Adrenal gland (tissue), 12 donors: ENCODE data around the gene MCTP2. TPM values are rescaled to one million over a fixed set of nuclear protein-coding genes. Genes with fewer than 3 reads are reported as not detected.

Experiments used
- DNase-seq, 7 donors: peaks; one replicate each; pipeline ENCODE4 v3.0.0-alpha.2; 2019 to 2020
- H3K27ac ChIP-seq, 5 donors: fragments of 200-600 bp; sonication (generic) in 4 of 5; 1 replicate in 3 of 5; 2 replicates in 2 of 5; pipeline versions ENCODE4 v1.5.1 to v1.8.0; 2016 to 2020; ENCODE audit warnings: mild to moderate bottlenecking in 1 of 5
- H3K27me3 ChIP-seq: fragments of 200-600 bp; 2 replicates; pipeline ENCODE4 v1.8.0; 2021
- H3K36me3 ChIP-seq, 2 donors: fragments of 200-600 bp; replicated peaks in 1 of 2; 1 replicate in 1 of 2; 2 replicates in 1 of 2; pipeline versions ENCODE4 v1.5.1 to v1.8.0; 2018 to 2022
- H3K4me1 ChIP-seq, 2 donors: fragments of 200-600 bp; replicated peaks in 1 of 2; 1 replicate in 1 of 2; 2 replicates in 1 of 2; pipeline versions ENCODE4 v1.5.1 to v1.8.0; 2018 to 2021
- H3K4me3 ChIP-seq, 4 donors: fragments of 200-600 bp; sonication (generic) in 3 of 4; one replicate each; pipeline ENCODE4 v1.5.1; 2016 to 2018
- H3K9me3 ChIP-seq, 3 donors: fragments of 200-600 bp; sonication (generic) in 1 of 3; replicated peaks in 1 of 3; 1 replicate in 2 of 3; 2 replicates in 1 of 3; pipeline versions ENCODE4 v1.5.1 to v1.8.0; 2016 to 2021
- POLR2A ChIP-seq, 2 donors: fragments of 450-650 bp; IDR thresholded peaks; one replicate each; pipeline ENCODE4 v1.6.1; 2017; ENCODE audit warnings: antibody characterized with exemption in 2 of 2, mild to moderate bottlenecking in 2 of 2, moderate library complexity in 1 of 2
- WGBS, 4 donors: extraction: QIAGEN DNeasy Blood & Tissue Kit in 2 of 4; methylation state at CpG; one replicate each; pipeline versions ENCODE4 v1.1.5 to v1.1.7; 2013 to 2017; 5-methylcytosine and 5-hydroxymethylcytosine counted together
- intact Hi-C, 2 donors: fragments of 100-400 bp; cut with DNase I; formaldehyde crosslinking; loops; one replicate each; pipeline versions ENCODE4 v1.14.1 to v1.15.0; 2022 to 2023
- polyA plus RNA-seq, 3 donors: library from polyadenylated mRNA; stranded (reverse); fragments of 200-250 nt in 2 of 3; fragments of 350-450 nt in 1 of 3; fragmentation: Illumina TruSeq in 1 of 3; extraction: RNeasy Lipid Tissue Mini Kit (QIAGEN cat#74804) in 1 of 3; gene quantifications; one replicate each; pipeline ENCODE4 v1.2.3, GENCODE V29; 2013 to 2014
- total RNA-seq, 9 donors: library from RNA; depleted of rRNA in 4 of 9; stranded (reverse); fragments of >200 nt in 4 of 9; fragments of 120-200 nt in 1 of 9; fragmentation: NEBNext Ultra II Directional in 1 of 9; extraction: Animal tissue kit (Norgen Biotek cat#: 25700) in 1 of 9; gene quantifications; one replicate each; pipeline versions ENCODE4 v1.1.0 to v1.2.4, GENCODE V29; 2013 to 2023
- TF ChIP-seq, protein P1 (sequence below), 6 experiments: fragments of 450-650 bp in 4 of 6; fragments of 200-600 bp in 2 of 6; sonication (generic) in 1 of 6; IDR thresholded peaks; 1 replicate in 5 of 6; 2 replicates in 1 of 6; pipeline versions ENCODE4 v1.5.1 to v1.8.0; 2016 to 2021; ENCODE audit warnings: antibody characterized with exemption in 6 of 6, mild to moderate bottlenecking in 2 of 6, moderate library complexity in 1 of 6
- donor health status: healthy with polysubstance abuse.
- donor health status: Bipolar disorder and iron deficiency.
- donor health status: DM: yes; HTN: yes; CAD: no.
- donor health status: DM: no; HTN: no; CAD: no.
- donor health status: DM: no; HTN: no; CAD: no.
- donor health status: DM: yes; HTN: yes; CAD: no.

Gene MCTP2
- total and polyA plus RNA-seq, 12 donors: 2.7 to 21.3 (median 14.4) TPM

DNA sequence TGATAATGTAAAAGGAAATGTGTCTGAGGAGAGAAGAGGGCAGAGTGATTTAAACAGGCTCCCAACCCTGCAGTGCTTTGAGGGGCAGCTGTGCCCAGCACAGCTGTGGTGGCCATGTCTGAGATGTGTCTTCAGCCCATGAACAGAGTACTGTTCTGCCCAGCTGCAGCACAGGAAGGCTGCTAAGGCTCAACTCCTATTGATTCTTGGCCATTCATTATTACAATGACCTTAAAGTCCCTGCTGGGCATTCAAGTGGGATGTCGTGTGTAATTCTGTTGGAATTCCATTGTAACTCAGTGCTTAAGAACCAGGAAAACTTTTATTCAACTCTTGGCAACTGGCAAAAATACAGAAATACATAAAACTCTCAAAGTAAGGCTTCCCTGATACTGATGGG, 229.3 kb downstream of the MCTP2 start:
- intact Hi-C loops: no loop called here
- Histone ChIP-seq H3K4me3 (no peak overlapping the region), H3K36me3 (no peaks in the 10 kb centered on the region), H3K4me1 (no peaks in the 10 kb centered on the region), H3K27ac (no peak overlapping the region), H3K9me3 (no peaks in the 10 kb centered on the region), H3K27me3 (no peaks in the 10 kb centered on the region)
- DNase-seq: no peak
- 73 to 84% (median 82%) methylated on average over 1 of the region's 1 CpG for WGBS, 4 donors
- TF ChIP-seq, protein P1, sequence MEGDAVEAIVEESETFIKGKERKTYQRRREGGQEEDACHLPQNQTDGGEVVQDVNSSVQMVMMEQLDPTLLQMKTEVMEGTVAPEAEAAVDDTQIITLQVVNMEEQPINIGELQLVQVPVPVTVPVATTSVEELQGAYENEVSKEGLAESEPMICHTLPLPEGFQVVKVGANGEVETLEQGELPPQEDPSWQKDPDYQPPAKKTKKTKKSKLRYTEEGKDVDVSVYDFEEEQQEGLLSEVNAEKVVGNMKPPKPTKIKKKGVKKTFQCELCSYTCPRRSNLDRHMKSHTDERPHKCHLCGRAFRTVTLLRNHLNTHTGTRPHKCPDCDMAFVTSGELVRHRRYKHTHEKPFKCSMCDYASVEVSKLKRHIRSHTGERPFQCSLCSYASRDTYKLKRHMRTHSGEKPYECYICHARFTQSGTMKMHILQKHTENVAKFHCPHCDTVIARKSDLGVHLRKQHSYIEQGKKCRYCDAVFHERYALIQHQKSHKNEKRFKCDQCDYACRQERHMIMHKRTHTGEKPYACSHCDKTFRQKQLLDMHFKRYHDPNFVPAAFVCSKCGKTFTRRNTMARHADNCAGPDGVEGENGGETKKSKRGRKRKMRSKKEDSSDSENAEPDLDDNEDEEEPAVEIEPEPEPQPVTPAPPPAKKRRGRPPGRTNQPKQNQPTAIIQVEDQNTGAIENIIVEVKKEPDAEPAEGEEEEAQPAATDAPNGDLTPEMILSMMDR (IDR thresholded peaks at IDR 0.05): no peak
- TF ChIP-seq POLR2A (IDR thresholded peaks at IDR 0.05): no peak

DNA sequence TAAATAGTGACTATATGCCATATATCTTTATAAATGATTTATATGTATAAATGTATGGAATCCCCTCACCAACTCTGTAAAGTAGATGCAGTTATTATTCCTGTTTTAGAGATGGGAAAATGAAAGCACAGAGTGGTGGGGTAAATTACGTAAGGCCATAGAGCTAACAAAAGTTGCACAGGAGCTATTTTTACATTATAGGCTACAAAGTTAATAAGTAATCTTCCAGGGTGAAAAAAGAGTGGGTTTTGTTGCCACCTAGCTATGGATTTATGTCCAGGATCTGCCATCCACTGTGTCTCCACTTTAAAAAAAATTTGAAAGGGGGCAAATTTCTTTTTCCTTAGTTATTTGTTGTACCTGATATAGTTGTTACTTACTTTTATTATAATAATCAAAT, 235.7 kb downstream of the MCTP2 start:
- Histone ChIP-seq H3K4me1 (no peaks in the 10 kb centered on the region), H3K27ac (no peak overlapping the region), H3K27me3 (no peaks in the 10 kb centered on the region), H3K36me3 (no peaks in the 10 kb centered on the region), H3K4me3 (no peak overlapping the region), H3K9me3 (no peaks in the 10 kb centered on the region)
- WGBS, 4 donors: 83 to 90% (median 87%) methylated on average over 1 of the region's 1 CpG
- TF ChIP-seq, protein P1 (IDR thresholded peaks at IDR 0.05): no peak
- DNase-seq: no peak
- intact Hi-C loops: no loop called here

DNA sequence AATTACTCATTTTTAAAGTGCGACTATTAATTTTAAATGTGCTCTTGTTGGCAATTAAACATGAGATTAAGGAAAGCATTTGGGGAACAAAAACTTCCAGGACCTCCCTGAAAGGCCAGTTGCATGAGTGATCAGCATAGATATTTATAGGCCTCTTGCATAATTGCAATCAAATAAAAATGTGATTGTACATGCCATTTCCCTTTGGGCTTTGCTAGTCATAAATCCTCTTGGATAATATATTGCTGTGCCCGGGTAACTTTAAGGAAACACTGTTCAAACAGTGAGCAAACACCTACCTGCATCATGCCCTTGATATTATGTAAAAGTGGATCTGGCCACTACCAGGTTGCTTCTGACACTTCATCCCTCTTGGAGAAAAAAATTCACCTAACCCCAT, 239.1 kb downstream of the MCTP2 start:
- intact Hi-C loops: no loop called here
- WGBS, 4 donors: 66 to 75% (median 71%) methylated on average over 2 of the region's 2 CpGs
- Histone ChIP-seq H3K36me3 (no peaks in the 10 kb centered on the region), H3K9me3 (no peaks in the 10 kb centered on the region), H3K27ac (no peak overlapping the region), H3K4me3 (no peak overlapping the region), H3K27me3 (no peaks in the 10 kb centered on the region), H3K4me1 (no peaks in the 10 kb centered on the region)
- TF ChIP-seq POLR2A (IDR thresholded peaks at IDR 0.05): no peak
- TF ChIP-seq, protein P1 (IDR thresholded peaks at IDR 0.05): no peak
- no peak for DNase-seq

DNA sequence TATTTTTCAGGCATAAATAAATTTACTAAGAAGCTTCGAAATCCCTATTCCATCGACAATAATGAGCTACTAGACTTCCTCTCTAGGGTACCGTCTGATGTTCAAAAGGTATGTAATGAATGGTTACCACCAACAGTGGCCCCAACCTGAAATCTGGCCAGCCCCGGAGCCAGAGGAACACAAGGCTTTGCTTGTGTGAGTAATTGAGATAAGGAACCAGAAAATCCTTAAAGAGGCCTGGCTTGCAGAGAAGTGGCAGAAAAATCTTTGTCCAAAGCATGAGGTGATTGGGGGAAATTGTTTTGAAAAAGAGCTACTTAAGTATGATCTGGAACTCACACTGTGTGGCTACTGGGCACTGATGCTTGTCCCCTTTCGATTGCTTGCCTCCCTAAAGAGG, 245.3 kb downstream of the MCTP2 start:
- H3K4me3 ChIP-seq: no peak overlapping the region
- no peak for DNase-seq
- TF ChIP-seq, protein P1 (IDR thresholded peaks at IDR 0.05): no peak
- TF ChIP-seq POLR2A (IDR thresholded peaks at IDR 0.05): no peak
- H3K27me3 ChIP-seq: no peaks in the 10 kb centered on the region
- H3K36me3 ChIP-seq: no peaks in the 10 kb centered on the region
- WGBS, 4 donors: 80 to 85% (median 83%) methylated on average over 5 of the region's 5 CpGs
- H3K27ac ChIP-seq: no peak overlapping the region
- intact Hi-C loops: no loop called here
- no peaks in the 10 kb centered on the region for H3K4me1 ChIP-seq
- H3K9me3 ChIP-seq: no peaks in the 10 kb centered on the region
